Activated T-cell treated with anti-CD3 and anti-CD28 coated beads, Interleukin-2, amount 50 U/mL, for 72 hours (primary cell): ENCODE measurements around the gene PPP1R12B. TPM values are rescaled to one million over a fixed set of nuclear protein-coding genes. Genes with fewer than 3 reads are reported as not detected.
"Not testable (repeated sequence)": the region's sequence is repeated elsewhere in the genome, so short reads cannot be mapped to it uniquely, and the experiment has no call there.

Source experiments
- ATAC-seq, 2 donors: fragments of 150-1000 bp; cut with Tn5 transposase; replicated peaks in 1 of 2; 2 replicates each; pipeline ENCODE4 v1.10.0; 2021; ENCODE audit warnings: moderate library complexity in 2 of 2, mild to moderate bottlenecking in 1 of 2
- DNase-seq, 2 donors: peaks; one replicate each; pipeline ENCODE4 v3.0.0; 2021 to 2022; ENCODE audit warnings: mixed read lengths in 1 of 2
- H3K27ac Mint-ChIP-seq: one replicate; pipeline ENCODE4 v1.8.0; 2022; ENCODE audit warnings: mild to moderate bottlenecking, moderate library complexity, mixed read lengths
- H3K27me3 Mint-ChIP-seq: one replicate; pipeline ENCODE4 v1.8.0; 2022; ENCODE audit warnings: low read depth, mixed read lengths
- H3K36me3 Mint-ChIP-seq, 2 donors: one replicate each; pipeline ENCODE4 v1.8.0; 2022; ENCODE audit warnings: mixed read lengths in 2 of 2, mild to moderate bottlenecking in 1 of 2; ENCODE audit not compliant: insufficient read depth in 2 of 2
- H3K4me1 Mint-ChIP-seq: one replicate; pipeline ENCODE4 v1.8.0; 2022; ENCODE audit warnings: low read depth, mixed read lengths
- H3K4me3 Mint-ChIP-seq, 2 donors: one replicate each; pipeline ENCODE4 v1.8.0; 2022; ENCODE audit warnings: mild to moderate bottlenecking in 2 of 2, mixed read lengths in 2 of 2, moderate library complexity in 2 of 2
- H3K9me3 Mint-ChIP-seq, 2 donors: one replicate each; pipeline ENCODE4 v1.8.0; 2022; ENCODE audit warnings: mixed read lengths in 2 of 2
- total RNA-seq, 2 donors: library from RNA; stranded (reverse); gene quantifications; one replicate each; pipeline ENCODE4 v1.2.3, GENCODE V29; 2022

Gene PPP1R12B
- total RNA-seq, 2 donors from 2014 or later = 17.6 to 27.0 TPM

GRCh38 chr1:202357506-202357905 is 9.0 kb downstream of the PPP1R12B start:
- Mint-ChIP-seq H3K4me3 (no peak overlapping the region), H3K27ac (no peak overlapping the region), H3K27me3 (no peaks in the 10 kb centered on the region), H3K4me1 (peaks cover 16% of the 10 kb centered on the region), H3K9me3 (no peaks in the 10 kb centered on the region), H3K36me3 (no peaks in the 10 kb centered on the region)
- ATAC-seq (no peak), DNase-seq (no peak)

- DNase-seq (no peak), ATAC-seq (no peak)
- H3K4me3 Mint-ChIP-seq = no peak overlapping the region
- no peaks in the 10 kb centered on the region for H3K9me3 Mint-ChIP-seq
- H3K27ac Mint-ChIP-seq = no peak overlapping the region
- no peaks in the 10 kb centered on the region for H3K27me3 Mint-ChIP-seq
- no peaks in the 10 kb centered on the region for H3K36me3 Mint-ChIP-seq
- H3K4me1 Mint-ChIP-seq = peaks cover 6% of the 10 kb centered on the region
Observed at GRCh38 chr1:202361224-202361623, 12.7 kb downstream of the PPP1R12B start.

- Mint-ChIP-seq H3K9me3 (no peaks in the 10 kb centered on the region), H3K27ac (no peak overlapping the region), H3K4me3 (no peak overlapping the region), H3K27me3 (no peaks in the 10 kb centered on the region), H3K36me3 (no peaks in the 10 kb centered on the region), H3K4me1 (peaks cover 6% of the 10 kb centered on the region)
- no peak for ATAC-seq
- no peak for DNase-seq
Observed at GRCh38 chr1:202361701-202362100, 13.2 kb downstream of the PPP1R12B start.

GRCh38 chr1:202362212-202362611 is 13.7 kb downstream of the PPP1R12B start:
- H3K27ac Mint-ChIP-seq = no peak overlapping the region
- peaks cover 6% of the 10 kb centered on the region for H3K4me1 Mint-ChIP-seq
- DNase-seq = no peak
- H3K27me3 Mint-ChIP-seq = no peaks in the 10 kb centered on the region
- no peak for ATAC-seq
- no peaks in the 10 kb centered on the region for H3K9me3 Mint-ChIP-seq
- no peaks in the 10 kb centered on the region for H3K36me3 Mint-ChIP-seq
- H3K4me3 Mint-ChIP-seq = no peak overlapping the region

GRCh38 chr1:202365092-202365815 is 16.8 kb downstream of the PPP1R12B start:
- H3K4me3 Mint-ChIP-seq = no peak overlapping the region
- H3K36me3 Mint-ChIP-seq = no peaks in the 10 kb centered on the region
- no peaks in the 10 kb centered on the region for H3K27me3 Mint-ChIP-seq
- peaks cover 6% of the 10 kb centered on the region for H3K4me1 Mint-ChIP-seq
- ATAC-seq = no peak
- DNase-seq = no peak
- no peaks in the 10 kb centered on the region for H3K9me3 Mint-ChIP-seq
- no peak overlapping the region for H3K27ac Mint-ChIP-seq

GRCh38 chr1:202367271-202367670 is 18.8 kb downstream of the PPP1R12B start:
- Mint-ChIP-seq H3K27ac (no peak overlapping the region), H3K36me3 (no peaks in the 10 kb centered on the region), H3K4me3 (no peak overlapping the region), H3K27me3 (no peaks in the 10 kb centered on the region), H3K9me3 (no peaks in the 10 kb centered on the region), H3K4me1 (no peaks in the 10 kb centered on the region)
- ATAC-seq (no peak), DNase-seq (no peak)

GRCh38 chr1:202370906-202371305 is 22.4 kb downstream of the PPP1R12B start:
- H3K4me3 Mint-ChIP-seq, ATAC-seq, H3K9me3 Mint-ChIP-seq, H3K27me3 Mint-ChIP-seq, DNase-seq, H3K36me3 Mint-ChIP-seq, H3K27ac Mint-ChIP-seq: not testable (repeated sequence)
- H3K4me1 Mint-ChIP-seq = peaks cover 12% of the 10 kb centered on the region

GRCh38 chr1:202374099-202374498 is 25.6 kb downstream of the PPP1R12B start:
- H3K27me3 Mint-ChIP-seq = no peaks in the 10 kb centered on the region
- peaks cover 0 to 2% of the 10 kb centered on the region in 2 donors for H3K9me3 Mint-ChIP-seq
- H3K4me1 Mint-ChIP-seq = peaks cover 21% of the 10 kb centered on the region
- no peak overlapping the region for H3K4me3 Mint-ChIP-seq
- peaks cover 2 to 3% of the 10 kb centered on the region in 2 donors for H3K36me3 Mint-ChIP-seq
- no peak overlapping the region for H3K27ac Mint-ChIP-seq
- ATAC-seq (no peak), DNase-seq (no peak)

- H3K4me3 Mint-ChIP-seq, DNase-seq, H3K27me3 Mint-ChIP-seq, H3K9me3 Mint-ChIP-seq, H3K36me3 Mint-ChIP-seq, ATAC-seq, H3K27ac Mint-ChIP-seq: not testable (repeated sequence)
- peaks cover 27% of the 10 kb centered on the region for H3K4me1 Mint-ChIP-seq
Observed at GRCh38 chr1:202375175-202375574, 26.7 kb downstream of the PPP1R12B start.

- peaks cover 2 to 3% of the 10 kb centered on the region in 2 donors for H3K36me3 Mint-ChIP-seq
- DNase-seq = no peak
Observed at GRCh38 chr1:202376247-202376646, 27.7 kb downstream of the PPP1R12B start.

GRCh38 chr1:202379884-202380529 is 31.5 kb downstream of the PPP1R12B start:
- H3K9me3 Mint-ChIP-seq, H3K27ac Mint-ChIP-seq, H3K36me3 Mint-ChIP-seq, H3K27me3 Mint-ChIP-seq: not testable (repeated sequence)
- peak overlapping the region; percentile 39 to 66 for H3K4me3 Mint-ChIP-seq
- peaks cover 34% of the 10 kb centered on the region for H3K4me1 Mint-ChIP-seq
- ATAC-seq = peak; percentile 88 to 99
- peak; percentile 8 to 31 for DNase-seq

More at GRCh38 chr1:202376247-202376646, 27.7 kb downstream of the PPP1R12B start:
- no peak overlapping the region for H3K4me3 Mint-ChIP-seq
- no peak overlapping the region for H3K27ac Mint-ChIP-seq
- peaks cover 37% of the 10 kb centered on the region for H3K4me1 Mint-ChIP-seq
- ATAC-seq = no peak
- peaks cover 0 to 2% of the 10 kb centered on the region in 2 donors for H3K9me3 Mint-ChIP-seq
- H3K27me3 Mint-ChIP-seq = no peaks in the 10 kb centered on the region

GRCh38 chr1:202380535-202380934 is 32.0 kb downstream of the PPP1R12B start:
- ATAC-seq, H3K27me3 Mint-ChIP-seq, H3K9me3 Mint-ChIP-seq, H3K36me3 Mint-ChIP-seq, DNase-seq: not testable (repeated sequence)
- Mint-ChIP-seq H3K27ac (peak overlapping the region; percentile 85), H3K4me1 (peaks cover 29% of the 10 kb centered on the region), H3K4me3 (peak overlapping the region; percentile 12 to 68)

GRCh38 chr1:202381867-202382266 is 33.4 kb downstream of the PPP1R12B start:
- H3K4me3 Mint-ChIP-seq, DNase-seq, ATAC-seq, H3K27ac Mint-ChIP-seq, H3K27me3 Mint-ChIP-seq, H3K9me3 Mint-ChIP-seq, H3K36me3 Mint-ChIP-seq: not testable (repeated sequence)
- H3K4me1 Mint-ChIP-seq = peaks cover 23% of the 10 kb centered on the region
